Choroid plexus epithelial cell (primary cell): ENCODE data around the gene SMAD4.

Experiments used
- DNase-seq: peaks from one replicate; pipeline ENCODE4 v3.0.0-alpha.2; 2010; ENCODE audit warnings: low read depth
- H3K4me3 ChIP-seq: 2 replicates; pipeline ENCODE4 v1.5.1; 2011; ENCODE audit warnings: low read depth, mild to moderate bottlenecking, control low read depth, low read length, moderate library complexity
- CTCF ChIP-seq: conservative IDR thresholded peaks from 2 replicates; pipeline ENCODE4 v1.5.1; 2011; ENCODE audit warnings: low read depth, mild to moderate bottlenecking, control low read depth, inconsistent platforms, low read length, moderate library complexity

The SMAD4 gene

DNA sequence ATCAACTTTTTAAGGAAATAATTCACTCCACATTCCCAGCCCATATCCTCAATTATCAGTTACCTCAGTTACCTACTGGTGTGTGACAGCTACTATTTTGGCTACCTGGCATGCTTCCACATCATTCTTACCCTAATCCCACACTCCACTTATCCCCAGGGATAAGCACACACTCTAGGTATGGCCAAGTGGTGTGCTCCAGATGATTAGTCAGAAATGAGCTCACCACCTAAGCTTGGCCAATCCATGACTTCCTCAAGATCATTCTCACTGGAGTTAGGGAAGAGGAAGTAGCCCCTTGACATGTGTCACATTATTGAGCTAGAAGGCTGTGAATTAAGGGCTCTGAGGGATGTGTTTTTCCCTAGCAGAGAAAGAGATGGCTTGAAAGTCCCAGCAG lies 20.9 kb upstream of the SMAD4 start:
- DNase-seq = no peak
- TF ChIP-seq CTCF = no peak
- H3K4me3 ChIP-seq = no peak overlapping the region

DNA sequence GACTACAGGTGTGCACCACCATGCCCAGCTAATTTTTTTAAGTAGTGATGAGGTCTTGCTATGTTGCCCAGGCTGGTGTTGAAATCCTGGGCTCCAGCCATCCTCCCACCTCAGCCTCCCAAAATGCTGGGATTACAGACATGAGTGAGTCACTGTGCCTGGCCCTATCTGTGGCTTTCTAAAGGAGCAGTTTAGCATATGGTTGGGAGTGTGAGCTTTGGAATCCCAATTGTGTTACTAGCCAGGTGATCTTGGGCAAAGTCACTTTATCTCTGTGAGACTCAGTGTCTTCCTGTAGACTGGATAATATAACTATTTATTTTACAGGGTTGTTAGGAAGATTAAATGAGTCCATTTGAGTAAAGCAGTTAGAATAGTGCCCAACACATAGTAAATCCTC lies 19.8 kb upstream of the SMAD4 start:
- TF ChIP-seq CTCF = no peak
- DNase-seq = no peak
- H3K4me3 ChIP-seq = no peak overlapping the region

DNA sequence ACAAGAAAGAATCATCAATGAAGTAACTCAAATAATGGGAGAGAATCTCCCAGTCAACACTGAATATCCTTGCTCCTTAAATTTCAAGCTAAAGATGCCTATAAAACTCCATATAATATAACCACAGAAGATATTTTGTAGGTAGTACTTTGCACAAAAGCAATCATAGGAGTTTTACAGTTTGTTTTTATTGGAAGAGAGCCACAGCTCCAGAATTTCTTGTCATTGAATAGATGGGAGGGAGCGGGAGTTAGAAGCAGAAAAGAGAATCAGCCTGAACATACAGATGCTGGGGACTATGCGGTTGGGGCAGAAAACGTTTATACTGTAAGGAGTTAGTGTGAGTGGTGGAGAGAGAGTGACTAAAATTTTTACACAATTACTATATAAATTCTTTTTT lies 18.3 kb upstream of the SMAD4 start:
- H3K4me3 ChIP-seq = no peak overlapping the region
- TF ChIP-seq CTCF = no peak
- peak; percentile 23 for DNase-seq

DNA sequence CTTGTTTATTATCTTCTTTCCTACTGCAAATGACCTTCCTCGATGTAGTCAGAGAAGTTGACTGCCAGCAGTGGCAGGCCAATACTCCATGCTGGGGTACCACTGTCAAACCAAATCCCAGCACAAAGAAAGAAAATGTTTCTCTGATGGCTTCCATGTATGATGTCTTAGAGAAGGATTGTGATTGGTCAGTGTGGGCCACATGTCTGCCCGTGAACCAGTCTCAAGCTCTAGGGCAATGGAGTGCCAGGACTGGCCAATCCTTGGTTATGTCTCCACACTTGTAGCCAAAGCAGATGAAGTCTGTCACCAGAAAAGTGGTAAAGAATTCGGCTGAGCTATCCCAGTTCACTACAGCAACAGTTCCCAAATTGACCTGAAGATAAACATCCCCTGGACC lies 17.6 kb upstream of the SMAD4 start:
- DNase-seq = no peak
- no peak for TF ChIP-seq CTCF
- no peak overlapping the region for H3K4me3 ChIP-seq

- no peak overlapping the region for H3K4me3 ChIP-seq
- TF ChIP-seq CTCF = no peak
- no peak for DNase-seq
Measured at GRCh38 chr18:51013259-51013658, 16.8 kb upstream of the SMAD4 start.

GRCh38 chr18:51017140-51017879 lies 12.7 kb upstream of the SMAD4 start:
- DNase-seq = no peak

More at GRCh38 chr18:51017140-51017879, 12.7 kb upstream of the SMAD4 start:
- TF ChIP-seq CTCF = no peak
- H3K4me3 ChIP-seq = no peak overlapping the region
